NCI-H345 (cell line): ENCODE results near the gene FRMPD1.

Experiments used
- DNase-seq: peaks from one replicate; lab custom pipeline; 2025; lab: John Stamatoyannopoulos, UW

The FRMPD1 gene

DNA sequence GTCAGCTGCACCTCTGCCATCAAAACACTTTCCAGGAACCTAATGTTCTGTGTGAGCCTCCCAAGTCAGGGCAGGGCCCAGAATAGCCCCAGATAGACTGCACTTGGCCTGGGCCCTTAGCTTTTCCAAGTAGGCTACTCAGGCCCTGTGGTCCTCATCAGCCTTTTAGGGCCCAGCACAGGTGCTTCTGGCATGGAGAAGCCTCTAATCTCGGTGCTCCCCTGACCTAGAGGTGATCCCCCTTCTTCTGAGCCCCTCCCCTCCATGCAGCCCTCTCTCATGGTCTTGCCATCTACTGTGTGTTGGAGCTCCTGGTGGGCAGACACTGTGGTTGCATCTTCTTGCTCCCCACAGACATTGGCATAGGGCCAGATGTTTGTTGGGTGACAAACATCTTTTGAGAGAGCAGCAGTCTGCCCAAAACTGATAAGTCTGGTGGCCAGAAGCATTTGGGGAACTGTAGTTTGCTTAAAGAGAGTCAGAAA, 28.1 kb downstream of the FRMPD1 start:
- DNase-seq: peak; percentile 32

GRCh38 chr9:37679649-37680402, 29.1 kb downstream of the FRMPD1 start:
- DNase-seq: no peak

GRCh38 chr9:37682951-37683350, 32.2 kb downstream of the FRMPD1 start:
- no peak for DNase-seq

- no peak for DNase-seq
Measured at GRCh38 chr9:37683531-37684371, 33.0 kb downstream of the FRMPD1 start.

DNA sequence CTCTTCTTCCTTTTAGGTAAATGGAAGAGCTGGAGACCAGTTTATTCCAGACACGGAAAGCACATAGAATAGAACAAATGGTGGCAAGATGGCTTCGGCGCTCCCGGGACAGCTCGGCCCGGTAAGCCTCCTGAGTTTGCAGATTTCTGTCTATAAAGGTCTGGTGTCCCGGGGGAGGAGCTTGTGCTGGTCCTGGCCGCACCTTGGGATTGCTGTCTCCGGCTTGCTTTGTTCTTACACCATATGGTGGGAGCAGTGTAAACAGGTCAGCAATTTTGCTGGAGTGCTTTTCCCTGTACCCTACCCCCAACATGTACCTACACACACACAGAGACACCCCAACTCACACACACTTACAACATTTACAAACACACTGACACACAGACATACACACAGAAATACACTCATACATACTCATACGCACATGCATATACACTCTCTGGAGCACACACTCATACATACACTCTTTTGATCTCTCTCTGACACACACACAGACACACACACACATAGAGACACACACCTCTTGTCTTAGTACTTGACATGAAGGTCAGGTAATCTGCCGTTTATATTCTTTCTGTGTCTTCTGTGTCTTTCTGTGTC, 42.0 kb downstream of the FRMPD1 start:
- DNase-seq: no peak

GRCh38 chr9:37693260-37693659, 42.5 kb downstream of the FRMPD1 start:
- no peak for DNase-seq

DNA sequence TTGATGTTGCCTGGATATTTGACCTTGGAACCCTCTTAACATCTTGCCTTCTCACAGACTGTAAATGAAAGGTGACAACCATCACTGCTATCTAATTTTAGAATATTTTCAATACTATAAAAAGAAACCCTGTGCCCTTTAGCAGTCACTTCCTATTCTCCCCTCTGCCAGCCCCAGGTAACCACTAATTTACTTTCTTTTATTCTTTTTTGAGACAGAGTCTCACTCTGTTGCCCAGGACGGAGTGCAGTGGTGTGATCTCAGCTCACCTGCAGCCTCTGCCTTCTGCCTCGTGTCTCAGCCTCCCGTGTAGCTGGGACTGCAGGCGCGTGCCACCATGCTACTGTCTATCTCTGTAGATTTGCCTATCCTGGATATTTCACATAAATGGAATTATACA, 43.6 kb downstream of the FRMPD1 start:
- DNase-seq: no peak

- no peak for DNase-seq
Measured at GRCh38 chr9:37696528-37696927, 45.8 kb downstream of the FRMPD1 start.

DNA sequence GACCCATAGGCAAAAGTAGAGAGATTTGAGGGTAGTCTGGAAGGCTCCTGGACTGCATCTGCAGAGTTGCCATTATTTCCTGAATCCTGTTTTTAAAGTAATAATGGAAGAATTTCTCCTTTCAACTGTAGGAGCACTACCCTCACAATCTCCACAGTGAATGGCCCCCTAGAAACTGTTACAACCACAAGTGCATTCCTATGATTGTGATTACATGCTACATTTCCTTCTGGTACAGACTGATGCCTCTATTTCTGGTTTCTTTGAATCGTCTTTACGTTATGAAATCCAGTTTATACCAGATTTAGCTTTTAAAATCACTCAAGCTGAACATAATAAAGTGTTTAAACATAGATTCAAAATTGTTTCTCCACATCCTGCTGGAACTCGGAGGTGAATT, 49.4 kb downstream of the FRMPD1 start:
- no peak for DNase-seq

DNA sequence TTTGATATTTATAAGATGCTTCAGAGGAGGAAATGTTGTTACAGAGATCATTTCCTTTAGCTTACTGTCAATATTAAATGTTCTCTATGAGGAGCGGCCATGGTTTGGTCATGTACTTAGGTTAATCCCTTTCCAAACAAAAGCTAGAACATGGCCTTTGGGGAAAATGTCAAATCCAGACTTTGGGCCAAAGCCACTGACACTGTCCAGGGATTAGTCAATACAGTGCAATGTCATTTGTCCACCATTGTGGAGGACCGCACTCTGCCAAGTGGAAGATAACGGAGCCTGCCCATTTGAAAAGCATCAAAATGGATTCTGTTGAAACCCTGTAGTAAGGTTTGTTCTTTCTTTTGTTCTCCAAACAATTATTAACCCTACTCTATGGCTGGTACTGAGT, 50.1 kb downstream of the FRMPD1 start:
- DNase-seq: no peak

DNA sequence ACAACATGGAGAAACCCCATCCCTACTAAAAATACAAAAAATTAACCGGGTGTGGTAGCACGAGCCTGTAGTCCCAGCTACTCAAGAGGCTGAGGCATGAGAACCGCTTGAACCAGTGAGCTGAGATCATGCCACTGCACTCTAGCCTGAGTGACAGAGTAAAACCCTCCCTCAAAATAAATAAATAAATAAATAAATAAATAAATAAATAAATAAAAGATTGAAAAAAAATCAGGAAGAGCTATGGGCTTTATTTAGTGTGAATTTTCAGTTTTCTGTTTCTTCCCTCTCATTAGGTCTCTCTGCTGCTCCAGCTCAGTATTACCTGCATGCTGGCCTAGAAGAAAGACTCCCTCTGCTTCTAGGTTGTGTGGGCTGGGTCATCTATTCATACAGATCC, 55.0 kb downstream of the FRMPD1 start:
- no peak for DNase-seq

- DNase-seq: no peak
Measured at GRCh38 chr9:37706290-37706689, 55.5 kb downstream of the FRMPD1 start.

DNA sequence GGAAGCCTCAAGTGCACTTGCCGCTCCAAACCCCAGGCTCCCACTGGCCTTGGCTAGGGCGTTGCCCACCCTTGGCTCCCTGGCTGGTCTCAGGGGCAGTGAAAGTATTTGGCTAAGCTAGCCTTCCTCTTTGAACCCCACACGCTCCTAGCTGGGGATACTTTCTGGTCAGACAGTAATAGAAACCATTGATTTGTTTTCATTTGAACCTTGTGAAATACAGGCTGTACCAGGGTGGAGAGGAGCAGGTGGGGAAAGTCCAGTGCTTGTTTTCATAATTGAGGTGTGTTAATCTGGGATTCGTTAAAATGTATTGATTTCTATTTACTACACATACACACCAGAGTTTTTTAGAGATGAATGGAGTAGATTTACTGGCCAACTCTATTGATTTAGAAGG, 57.0 kb downstream of the FRMPD1 start:
- DNase-seq: no peak

GRCh38 chr9:37710046-37710445, 59.3 kb downstream of the FRMPD1 start:
- DNase-seq: no peak

DNA sequence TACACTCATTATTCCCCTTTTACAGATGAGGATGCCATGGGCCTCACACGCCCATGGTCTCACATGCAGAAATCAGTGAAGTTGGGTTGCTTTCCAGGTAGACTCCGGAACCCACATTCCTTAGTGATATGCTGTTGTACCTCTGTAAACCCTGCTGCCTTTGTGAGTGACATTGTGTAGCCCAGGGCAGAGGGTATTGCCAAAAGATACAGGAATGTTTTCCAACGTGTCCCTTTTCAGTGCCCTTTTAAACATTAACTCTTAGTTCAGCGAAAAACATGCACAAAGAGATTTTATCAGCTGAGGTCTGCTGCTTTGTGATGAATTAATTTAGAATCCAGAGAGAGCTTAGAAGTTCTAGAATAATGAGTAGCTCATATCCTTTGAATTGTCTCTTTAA, 64.5 kb downstream of the FRMPD1 start:
- no peak for DNase-seq

- DNase-seq: no peak
Measured at GRCh38 chr9:37715991-37716505, 65.3 kb downstream of the FRMPD1 start.

- DNase-seq: no peak
Measured at GRCh38 chr9:37719526-37719925, 68.8 kb downstream of the FRMPD1 start.

DNA sequence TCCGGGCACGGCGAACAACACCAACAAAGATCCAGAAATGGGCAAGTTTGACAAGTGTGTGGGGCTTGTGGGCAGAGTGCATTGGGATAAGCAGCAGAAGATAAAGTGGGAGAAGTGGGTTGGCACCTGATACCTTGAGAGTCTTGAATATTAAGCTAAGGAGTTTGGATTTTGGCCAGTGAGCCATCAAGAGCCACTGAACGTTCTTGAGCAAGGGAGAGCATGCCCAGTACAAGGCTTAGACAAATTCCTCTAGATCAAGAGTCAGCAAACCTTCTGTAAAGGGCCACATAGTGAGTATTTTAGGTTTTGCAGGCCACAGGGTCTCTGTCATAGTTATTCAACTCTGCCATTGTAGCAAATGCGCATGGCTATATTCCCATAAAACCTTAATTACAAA, 76.3 kb downstream of the FRMPD1 start:
- no peak for DNase-seq

DNA sequence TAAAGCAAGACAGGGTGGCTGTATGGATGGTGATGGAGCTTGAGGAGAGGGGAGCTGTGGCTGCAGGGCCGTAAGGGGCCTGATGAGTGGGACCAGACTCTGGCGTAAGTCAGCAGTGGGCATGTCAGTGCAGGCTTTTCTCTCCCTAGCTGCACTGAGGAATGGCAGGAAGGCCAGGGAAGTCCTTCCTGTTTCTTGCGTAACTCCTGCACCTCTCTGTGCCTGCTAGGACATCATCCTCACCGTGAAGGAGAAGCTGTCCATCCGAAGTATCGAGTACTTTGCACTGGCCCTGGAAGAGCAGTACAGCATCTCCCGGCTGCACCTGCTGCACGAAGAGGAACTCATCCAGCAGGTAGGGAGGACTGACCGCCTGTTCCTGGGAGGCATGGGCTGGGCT, 78.7 kb downstream of the FRMPD1 start:
- DNase-seq: no peak

DNA sequence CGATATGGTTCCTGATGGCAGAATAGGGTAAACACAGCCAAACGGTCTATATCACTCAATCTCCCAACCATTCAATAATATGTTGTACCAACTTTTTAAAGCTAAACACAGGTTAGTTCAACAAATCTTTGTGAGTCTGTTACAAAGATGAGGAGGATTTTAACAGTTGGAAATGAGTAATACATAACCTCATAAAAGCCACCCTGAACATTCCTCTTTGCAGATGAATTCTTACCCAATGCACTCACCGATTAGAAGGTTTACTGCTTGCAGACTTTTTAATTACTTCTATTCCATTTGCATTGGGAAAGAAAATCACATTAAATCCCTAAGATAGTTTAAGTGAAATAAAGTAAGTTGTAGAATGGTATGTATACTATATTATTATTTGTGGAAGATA, 79.5 kb downstream of the FRMPD1 start:
- DNase-seq: no peak

DNA sequence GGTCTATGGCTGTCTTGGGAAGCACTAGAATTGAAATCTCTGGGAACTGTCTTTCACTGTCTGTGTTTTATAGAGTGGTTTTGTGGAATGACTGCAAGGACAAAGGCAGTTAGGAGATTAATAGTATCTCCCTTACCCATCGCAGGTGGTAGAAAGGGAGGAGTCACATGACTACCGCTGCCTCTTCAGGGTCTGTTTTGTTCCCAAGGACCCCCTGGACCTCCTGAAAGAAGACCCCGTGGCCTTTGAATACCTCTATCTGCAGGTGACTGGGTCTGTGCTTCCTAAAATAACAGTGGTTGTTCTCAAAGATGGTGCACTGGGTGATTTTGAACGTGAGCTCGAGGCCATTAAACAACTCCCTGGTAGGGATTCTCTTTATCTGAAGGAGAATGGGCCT, 80.1 kb downstream of the FRMPD1 start:
- DNase-seq: no peak

DNA sequence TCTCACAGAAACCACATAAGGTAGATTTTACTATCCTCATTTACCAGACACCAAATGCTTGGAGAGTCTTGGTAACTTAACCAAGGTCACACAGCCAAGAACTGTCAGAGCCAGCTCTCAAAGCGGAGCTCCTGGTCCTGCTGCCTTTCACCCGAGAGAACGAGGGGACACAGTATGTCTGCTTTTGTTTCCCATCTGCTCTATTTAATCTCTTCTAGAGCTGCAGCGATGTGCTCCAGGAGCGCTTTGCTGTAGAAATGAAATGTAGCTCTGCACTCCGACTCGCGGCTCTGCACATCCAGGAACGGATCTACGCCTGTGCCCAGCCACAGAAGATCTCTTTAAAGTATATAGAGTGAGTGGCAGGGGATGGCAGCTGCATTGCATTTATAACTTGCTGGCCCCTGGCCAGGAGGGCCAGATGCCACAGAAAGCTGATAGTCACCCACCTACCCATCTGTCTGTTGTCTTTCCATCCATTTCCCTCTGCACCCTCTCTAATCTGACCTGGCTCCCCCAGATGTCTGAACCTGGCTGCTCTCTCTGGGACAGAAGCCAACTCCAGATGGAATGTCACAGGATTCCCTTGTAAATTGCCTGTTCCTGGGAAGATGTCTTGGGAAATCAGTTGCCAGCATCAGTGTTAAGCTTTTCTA, 81.5 kb downstream of the FRMPD1 start:
- no peak for DNase-seq
